GM12878 (cell line): ENCODE measurements around the gene SH3GL3.

Experiments used
- EZH2 ChIP-seq: IDR thresholded peaks from 2 replicates; pipeline ENCODE4 v1.6.1; 2012; ENCODE audit warnings: low read depth, mild to moderate bottlenecking, control low read depth, inconsistent platforms, low read length, borderline replicate concordance; ENCODE audit not compliant: control insufficient read depth
- FOXM1 ChIP-seq: IDR thresholded peaks from 2 replicates; pipeline ENCODE4 v1.6.1; 2012; ENCODE audit warnings: low read depth, mild to moderate bottlenecking, inconsistent platforms, low read length, moderate library complexity
- POLR2AphosphoS5 ChIP-seq: IDR thresholded peaks from 2 replicates; pipeline ENCODE4 v1.6.1; 2011; ENCODE audit warnings: mild to moderate bottlenecking, low read length, inconsistent platforms
- STAT1 ChIP-seq: fragments of 450-650 bp; conservative IDR thresholded peaks from 2 replicates; pipeline ENCODE4 v1.6.1; 2014; ENCODE audit warnings: antibody characterized with exemption, mild to moderate bottlenecking
- SUZ12 ChIP-seq: fragments of 200-600 bp; sonication (generic); IDR thresholded peaks from one replicate; pipeline ENCODE4 v1.6.1; 2018; ENCODE audit warnings: antibody characterized with exemption, mild to moderate bottlenecking; ENCODE audit not compliant: unreplicated experiment
- TF ChIP-seq, protein P1 (sequence below): IDR thresholded peaks from 2 replicates; pipeline ENCODE4 v1.6.1; 2012; ENCODE audit warnings: low read depth, low read length, improper control_type of control experiment

GRCh38 chr15:83595191-83595590 lies 148.1 kb downstream of the SH3GL3 start:
- TF ChIP-seq POLR2AphosphoS5: no peak
- TF ChIP-seq SUZ12: no peak
- TF ChIP-seq FOXM1: no peak
- TF ChIP-seq, protein P1, sequence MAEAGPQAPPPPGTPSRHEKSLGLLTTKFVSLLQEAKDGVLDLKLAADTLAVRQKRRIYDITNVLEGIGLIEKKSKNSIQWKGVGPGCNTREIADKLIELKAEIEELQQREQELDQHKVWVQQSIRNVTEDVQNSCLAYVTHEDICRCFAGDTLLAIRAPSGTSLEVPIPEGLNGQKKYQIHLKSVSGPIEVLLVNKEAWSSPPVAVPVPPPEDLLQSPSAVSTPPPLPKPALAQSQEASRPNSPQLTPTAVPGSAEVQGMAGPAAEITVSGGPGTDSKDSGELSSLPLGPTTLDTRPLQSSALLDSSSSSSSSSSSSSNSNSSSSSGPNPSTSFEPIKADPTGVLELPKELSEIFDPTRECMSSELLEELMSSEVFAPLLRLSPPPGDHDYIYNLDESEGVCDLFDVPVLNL: no peak
- TF ChIP-seq EZH2: no peak
- TF ChIP-seq STAT1: no peak
